GM21447 (cell line): ENCODE data around the gene CLDN19.
"Not testable (repeated sequence)": the region's sequence is repeated elsewhere in the genome, so short reads cannot be mapped to it uniquely, and the experiment has no call there.

ENCODE experiments used
- ATAC-seq: cut with Tn5 transposase; IDR thresholded peaks from one replicate; pipeline ENCODE4 v1.9.1; 2021; ENCODE audit not compliant: unreplicated experiment

Gene CLDN19

GRCh38 chr1:42714441-42714840 lies 25.6 kb downstream of the CLDN19 start:
- not testable (repeated sequence) for ATAC-seq

DNA sequence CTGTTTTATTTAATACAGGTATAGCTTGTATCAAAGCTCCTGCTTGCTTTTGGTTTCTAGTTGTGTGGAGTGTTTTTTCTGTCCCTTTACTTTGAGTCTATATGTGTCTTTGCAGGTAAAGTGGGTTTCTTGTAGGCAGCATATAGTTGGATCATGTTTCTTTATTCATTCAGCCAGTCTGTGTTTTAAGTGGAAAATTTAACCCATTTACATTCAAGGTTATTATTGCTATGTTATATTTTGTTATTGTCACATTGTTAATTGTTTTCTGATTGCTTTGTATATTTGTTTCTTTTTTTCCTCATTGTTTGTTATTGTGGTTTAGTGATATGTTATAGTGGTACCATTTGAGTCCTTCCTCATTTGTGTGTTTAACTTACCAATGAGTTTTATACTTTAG lies 26.7 kb downstream of the CLDN19 start:
- ATAC-seq = no peak

DNA sequence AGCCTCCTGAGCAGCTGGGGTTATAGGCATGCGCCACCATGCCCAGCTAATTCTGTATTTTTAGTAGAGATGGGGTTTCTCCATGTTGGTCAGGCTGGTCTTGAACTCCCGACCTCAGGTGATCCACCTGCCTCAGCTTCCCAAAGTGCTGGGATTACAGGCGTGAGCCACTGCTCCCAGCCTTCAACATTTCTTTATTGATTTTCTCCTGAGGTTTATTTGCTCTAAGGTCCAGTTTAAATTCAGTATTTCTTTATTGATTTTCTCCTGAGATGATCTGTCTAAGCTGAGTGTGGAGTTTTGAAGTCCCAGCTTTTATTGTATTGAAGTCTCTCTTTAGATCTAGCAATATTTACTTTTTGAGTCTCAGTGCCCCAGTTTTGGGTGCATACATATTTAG lies 27.2 kb downstream of the CLDN19 start:
- ATAC-seq = not testable (repeated sequence)

- ATAC-seq = no peak
Measured at GRCh38 chr1:42703888-42704464, 36.1 kb downstream of the CLDN19 start.

DNA sequence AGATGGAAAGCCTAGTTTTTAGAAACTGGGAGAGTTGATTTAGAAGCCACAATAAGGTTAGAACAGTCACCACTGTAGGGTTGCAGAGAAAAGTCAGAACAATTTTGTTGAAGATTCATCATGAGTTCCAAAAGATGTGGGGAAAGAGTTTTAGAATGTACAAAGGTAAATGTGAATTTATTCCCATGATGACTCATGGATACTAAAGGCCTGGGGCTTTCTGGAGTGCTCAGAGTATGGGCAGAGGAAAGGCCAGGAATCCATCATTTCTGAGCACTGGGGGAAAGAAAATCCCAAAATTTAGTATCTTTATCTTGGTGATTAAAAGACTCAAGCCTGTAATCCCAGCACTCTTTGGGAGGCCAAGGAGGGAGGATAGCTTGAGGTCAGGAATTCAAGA lies 40.0 kb downstream of the CLDN19 start:
- ATAC-seq = no peak

- ATAC-seq = no peak
Measured at GRCh38 chr1:42698081-42698813, 41.8 kb downstream of the CLDN19 start.

GRCh38 chr1:42692911-42693310 lies 47.1 kb downstream of the CLDN19 start:
- no peak for ATAC-seq

DNA sequence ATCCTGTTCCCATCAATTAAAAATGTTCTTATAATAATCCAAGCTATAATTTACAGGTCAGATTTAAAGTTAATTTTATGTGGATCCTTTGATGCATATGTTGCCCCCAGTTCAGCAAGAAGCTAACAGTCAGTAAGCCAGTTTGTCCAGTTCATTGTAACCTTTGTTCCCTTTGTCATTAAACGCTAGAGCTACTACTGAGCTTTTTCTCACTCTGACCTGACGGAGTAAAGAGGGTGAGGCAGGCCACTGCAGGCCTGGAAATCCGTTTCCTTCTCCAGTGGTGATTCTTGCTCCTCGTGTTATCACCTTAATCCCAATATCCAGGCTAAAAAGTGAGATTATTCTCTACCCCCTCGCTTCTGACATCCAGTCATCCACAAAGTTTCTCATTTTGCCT lies 47.6 kb downstream of the CLDN19 start:
- ATAC-seq = no peak

GRCh38 chr1:42691157-42691498 lies 48.9 kb downstream of the CLDN19 start:
- ATAC-seq = no peak

- ATAC-seq = no peak
Measured at GRCh38 chr1:42690477-42691156, 49.4 kb downstream of the CLDN19 start.

GRCh38 chr1:42689912-42690311 lies 50.1 kb downstream of the CLDN19 start:
- ATAC-seq = no peak

DNA sequence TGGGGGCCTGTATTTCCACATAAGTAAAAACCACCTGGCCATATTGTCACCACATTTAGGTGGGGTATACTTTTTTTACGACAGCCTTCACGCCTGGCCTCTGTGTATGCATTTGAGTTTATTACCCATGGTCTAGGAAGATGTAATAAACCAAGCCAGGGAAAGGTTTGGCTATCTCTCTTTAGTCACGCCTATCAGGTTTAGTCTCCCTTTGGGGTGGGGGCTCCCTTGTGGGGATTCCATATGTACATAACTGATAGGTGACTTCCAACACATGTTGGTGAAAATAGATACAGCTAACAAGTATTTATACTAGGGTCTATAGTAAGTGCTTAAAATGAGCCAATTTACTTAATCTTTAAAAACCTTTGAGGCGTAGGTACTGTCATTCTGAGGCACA lies 53.6 kb downstream of the CLDN19 start:
- ATAC-seq = no peak

DNA sequence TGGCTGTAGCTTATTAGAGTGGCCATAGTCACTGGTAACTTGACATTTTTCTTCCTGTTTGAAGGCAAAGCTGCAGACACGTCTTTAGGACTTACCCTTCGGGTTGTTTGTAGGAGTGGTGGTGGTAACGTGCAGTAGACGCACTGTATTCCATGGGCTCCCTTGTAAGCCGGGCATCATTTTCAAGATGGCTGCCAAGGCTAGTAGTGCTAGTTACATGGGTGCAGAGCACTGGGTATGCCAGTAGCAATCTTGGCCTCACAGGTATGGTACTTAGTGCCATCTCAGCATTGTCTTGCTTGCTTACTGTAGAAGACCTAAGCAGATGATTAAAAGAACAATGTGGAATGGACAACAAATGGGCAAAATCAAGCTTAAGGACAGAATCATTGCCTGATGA lies 55.9 kb downstream of the CLDN19 start:
- no peak for ATAC-seq
